Activated T-helper 1 cell treated with Interleukin-2 at 50 U/mL for 16 hours (primary cell): Measurements from ENCODE around the gene ZNF423.

Experiments used
- DNase-seq: peaks from one replicate; pipeline ENCODE4 v3.0.0-alpha.2; 2020; ENCODE audit warnings: low read depth

Gene ZNF423

GRCh38 chr16:49749816-49750215 is 106.1 kb downstream of the ZNF423 start:
- no peak for DNase-seq

GRCh38 chr16:49748322-49748721 is 107.6 kb downstream of the ZNF423 start:
- DNase-seq = no peak

- no peak for DNase-seq
These were observed 108.3 kb downstream of the ZNF423 start for GRCh38 chr16:49747654-49748053.

- DNase-seq = no peak
These were observed 109.4 kb downstream of the ZNF423 start for GRCh38 chr16:49746545-49746944.

GRCh38 chr16:49745311-49745747 is 110.6 kb downstream of the ZNF423 start:
- no peak for DNase-seq

- no peak for DNase-seq
These were observed 111.4 kb downstream of the ZNF423 start for GRCh38 chr16:49744244-49745220.

- DNase-seq = no peak
These were observed 112.3 kb downstream of the ZNF423 start for GRCh38 chr16:49743658-49744057.

- no peak for DNase-seq
These were observed 112.8 kb downstream of the ZNF423 start for GRCh38 chr16:49743203-49743464.

- DNase-seq = no peak
These were observed 113.3 kb downstream of the ZNF423 start for GRCh38 chr16:49742428-49743202.

- DNase-seq = no peak
These were observed 115.7 kb downstream of the ZNF423 start for GRCh38 chr16:49740256-49740655.

- no peak for DNase-seq
These were observed 116.5 kb downstream of the ZNF423 start for GRCh38 chr16:49739381-49739780.

GRCh38 chr16:49738832-49739231 is 117.1 kb downstream of the ZNF423 start:
- no peak for DNase-seq

GRCh38 chr16:49738001-49738400 is 117.9 kb downstream of the ZNF423 start:
- DNase-seq = no peak

- DNase-seq = no peak
These were observed 118.4 kb downstream of the ZNF423 start for GRCh38 chr16:49737541-49737940.

- DNase-seq = no peak
These were observed 121.6 kb downstream of the ZNF423 start for GRCh38 chr16:49734331-49734730.

- DNase-seq = no peak
These were observed 122.5 kb downstream of the ZNF423 start for GRCh38 chr16:49733313-49734009.

- DNase-seq = no peak
These were observed 124.0 kb downstream of the ZNF423 start for GRCh38 chr16:49731911-49732310.

- no peak for DNase-seq
These were observed 125.1 kb downstream of the ZNF423 start for GRCh38 chr16:49730772-49731171.

- DNase-seq = no peak
These were observed 128.3 kb downstream of the ZNF423 start for GRCh38 chr16:49727611-49728010.

GRCh38 chr16:49726155-49726554 is 129.8 kb downstream of the ZNF423 start:
- DNase-seq = no peak

GRCh38 chr16:49725651-49726050 is 130.3 kb downstream of the ZNF423 start:
- no peak for DNase-seq

GRCh38 chr16:49724774-49725173 is 131.1 kb downstream of the ZNF423 start:
- no peak for DNase-seq

GRCh38 chr16:49723310-49723709 is 132.6 kb downstream of the ZNF423 start:
- no peak for DNase-seq
